ENCODE data around the gene RAB39B.

The RAB39B gene

GRCh38 chrX:155215443-155216178 is 48.7 kb downstream of the RAB39B start:
- peak in 2 of 58 donors; percentile 8 to 44 for DNase-seq

DNA sequence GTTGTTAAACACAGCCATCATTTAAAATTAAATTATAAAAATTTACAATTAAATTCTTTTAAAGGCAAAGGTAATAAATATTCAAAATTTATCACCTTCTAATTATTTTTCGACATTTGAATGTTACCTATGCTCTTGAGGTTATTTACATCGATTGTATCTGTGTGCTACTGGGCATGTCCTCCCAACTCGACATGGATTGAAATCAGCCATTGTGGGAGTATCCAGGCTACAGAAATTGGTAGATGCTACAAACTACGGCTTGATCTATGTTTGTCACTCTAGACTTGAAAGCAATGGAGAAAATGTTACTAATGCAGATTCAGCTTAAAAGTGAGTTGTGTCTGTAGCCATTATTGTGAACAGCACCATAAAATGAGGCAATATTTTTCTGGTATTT is 50.6 kb downstream of the RAB39B start:
- no peak for DNase-seq

- no peak for DNase-seq
Observed at GRCh38 chrX:155211208-155211607, 53.1 kb downstream of the RAB39B start.
